ENCODE results near the gene SDK1.
A peak's percentile ranks its signal among the peaks of the same experiment; 100 is the strongest.

Gene SDK1

GRCh38 chr7:3887096-3887690 is 586.1 kb downstream of the SDK1 start:
- DNase-seq (ENCODE audit: low spot score), result no peak

- no peak for DNase-seq (ENCODE audit: low spot score)
These were observed 587.0 kb downstream of the SDK1 start for GRCh38 chr7:3888096-3888495.

GRCh38 chr7:3892157-3892556 is 591.1 kb downstream of the SDK1 start:
- DNase-seq (ENCODE audit: low spot score), result no peak

GRCh38 chr7:3892686-3893085 is 591.6 kb downstream of the SDK1 start:
- no peak for DNase-seq (ENCODE audit: low spot score)

- no peak for DNase-seq (ENCODE audit: low spot score)
These were observed 592.2 kb downstream of the SDK1 start for GRCh38 chr7:3893151-3893788.

- DNase-seq (ENCODE audit: low spot score), result no peak
These were observed 592.7 kb downstream of the SDK1 start for GRCh38 chr7:3893789-3894153.

- no peak for DNase-seq (ENCODE audit: low spot score)
These were observed 594.5 kb downstream of the SDK1 start for GRCh38 chr7:3895341-3896116.

- DNase-seq (ENCODE audit: low spot score), result no peak
These were observed 595.2 kb downstream of the SDK1 start for GRCh38 chr7:3896169-3896765.

- DNase-seq (ENCODE audit: low spot score), result peak; percentile 41
These were observed 596.6 kb downstream of the SDK1 start for GRCh38 chr7:3897430-3898372.

GRCh38 chr7:3899559-3899991 is 598.5 kb downstream of the SDK1 start:
- DNase-seq (ENCODE audit: low spot score), result no peak

- DNase-seq (ENCODE audit: low spot score), result no peak
These were observed 607.1 kb downstream of the SDK1 start for GRCh38 chr7:3908153-3908552.

- no peak for DNase-seq (ENCODE audit: low spot score)
These were observed 608.1 kb downstream of the SDK1 start for GRCh38 chr7:3909128-3909527.

- DNase-seq (ENCODE audit: low spot score), result no peak
These were observed 609.0 kb downstream of the SDK1 start for GRCh38 chr7:3910054-3910453.

GRCh38 chr7:3911685-3912084 is 610.6 kb downstream of the SDK1 start:
- no peak for DNase-seq (ENCODE audit: low spot score)

- DNase-seq (ENCODE audit: low spot score), result no peak
These were observed 611.2 kb downstream of the SDK1 start for GRCh38 chr7:3912291-3912690.

GRCh38 chr7:3914051-3914775 is 613.2 kb downstream of the SDK1 start:
- no peak for DNase-seq (ENCODE audit: low spot score)

- DNase-seq (ENCODE audit: low spot score), result no peak
These were observed 614.4 kb downstream of the SDK1 start for GRCh38 chr7:3915337-3915878.

- peak; percentile 44 for DNase-seq (ENCODE audit: low spot score)
These were observed 615.1 kb downstream of the SDK1 start for GRCh38 chr7:3916146-3916545.

- DNase-seq (ENCODE audit: low spot score), result no peak
These were observed 616.4 kb downstream of the SDK1 start for GRCh38 chr7:3917436-3917835.

- DNase-seq (ENCODE audit: low spot score), result no peak
These were observed 617.5 kb downstream of the SDK1 start for GRCh38 chr7:3918576-3918975.

- peak; percentile 78 for DNase-seq (ENCODE audit: low spot score)
These were observed 621.2 kb downstream of the SDK1 start for GRCh38 chr7:3922175-3922635.
